Dermis blood vessel endothelial cell (primary cell): ENCODE data around the gene OR9Q1. TPM values are rescaled to one million over a fixed set of nuclear protein-coding genes. Genes with fewer than 3 reads are reported as not detected.
"Not testable (repeated sequence)": the region's sequence is repeated elsewhere in the genome, so short reads cannot be mapped to it uniquely, and the experiment has no call there.

Source experiments
- DNase-seq: peaks from one replicate; pipeline ENCODE4 v3.0.0; 2010
- total RNA-seq: library from RNA; depleted of rRNA; stranded (reverse); fragments of >200 nt; gene quantifications from 2 replicates; pipeline ENCODE4 v1.2.3, GENCODE V29; 2014

Gene OR9Q1
- total RNA-seq, 1 donor from 2014 or later, result not detected

DNA sequence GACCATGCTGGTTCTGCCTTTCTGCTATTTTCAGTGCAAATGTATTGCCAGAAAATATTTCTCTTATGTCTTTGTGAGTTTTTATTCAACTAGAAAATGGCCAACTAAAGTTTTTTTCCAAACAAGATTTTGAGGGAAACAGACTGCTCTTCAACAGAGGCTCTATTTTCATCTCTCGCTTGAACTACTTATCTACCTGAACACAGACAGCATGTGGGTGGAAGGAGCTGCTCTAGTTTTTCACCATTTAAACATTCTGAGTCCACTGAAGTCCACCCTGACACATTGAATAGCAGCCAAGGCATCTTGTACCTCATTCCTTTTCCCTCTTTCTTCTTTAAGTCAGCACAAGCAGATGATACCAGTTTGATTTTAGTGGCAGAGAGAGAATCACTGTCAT, 111.5 kb downstream of the OR9Q1 start:
- no peak for DNase-seq

- no peak for DNase-seq
Observed at GRCh38 chr11:58142761-58143160, 119.1 kb downstream of the OR9Q1 start.

GRCh38 chr11:58152781-58153180, 129.1 kb downstream of the OR9Q1 start:
- no peak for DNase-seq

GRCh38 chr11:58164389-58164788, 140.7 kb downstream of the OR9Q1 start:
- no peak for DNase-seq

DNA sequence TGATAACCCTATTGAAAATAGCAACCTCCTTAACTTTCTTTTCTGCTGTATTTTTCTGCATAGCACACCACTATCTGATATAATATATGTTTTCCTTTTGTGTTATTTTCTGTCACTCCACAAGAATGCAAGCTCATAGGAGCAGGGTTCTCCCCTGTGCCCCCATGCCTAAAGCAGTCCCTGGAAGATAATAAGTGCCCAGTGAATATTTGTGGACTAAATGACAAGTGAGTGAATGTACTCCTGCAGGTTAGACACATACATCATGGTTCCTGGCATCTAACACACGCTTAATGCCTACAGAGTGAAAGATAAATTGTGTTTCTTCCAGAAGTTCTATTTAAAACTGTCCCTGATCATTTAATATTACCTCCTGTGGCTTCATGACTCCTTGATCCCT, 141.3 kb downstream of the OR9Q1 start:
- no peak for DNase-seq

DNA sequence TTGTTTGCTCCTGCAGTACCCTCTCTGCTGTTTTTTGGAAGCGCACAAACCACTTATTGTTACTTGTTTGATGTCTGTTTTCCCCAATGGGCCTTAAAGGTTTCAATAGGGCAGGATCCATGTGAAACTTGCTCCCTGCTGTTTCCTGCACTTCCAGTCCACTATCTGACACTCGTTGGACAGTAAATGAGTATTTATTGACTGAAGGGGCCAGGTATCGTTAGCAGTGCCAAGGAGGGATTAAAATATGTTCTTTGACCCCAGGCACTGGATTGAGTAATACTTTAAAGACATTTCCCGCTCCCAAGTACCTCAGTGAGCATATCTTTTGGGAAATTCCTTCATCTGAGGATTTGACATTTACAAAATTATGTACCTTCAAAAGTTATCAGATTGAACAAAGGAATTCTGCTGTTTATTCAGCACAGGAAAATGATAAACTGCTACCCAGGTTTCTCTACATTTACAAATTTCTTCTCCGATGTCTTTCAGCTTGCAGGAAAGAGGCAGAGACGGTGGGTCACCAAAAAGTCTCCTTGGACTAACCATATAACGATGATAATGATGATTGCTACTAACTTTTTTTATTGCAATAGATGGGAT, 141.9 kb downstream of the OR9Q1 start:
- DNase-seq, result no peak

- DNase-seq, result no peak
Observed at GRCh38 chr11:58177409-58178054, 153.9 kb downstream of the OR9Q1 start.

- no peak for DNase-seq
Observed at GRCh38 chr11:58178444-58178843, 154.8 kb downstream of the OR9Q1 start.

GRCh38 chr11:58179648-58180047, 156.0 kb downstream of the OR9Q1 start:
- DNase-seq, result no peak

- DNase-seq, result no peak
Observed at GRCh38 chr11:58186938-58187337, 163.3 kb downstream of the OR9Q1 start.

DNA sequence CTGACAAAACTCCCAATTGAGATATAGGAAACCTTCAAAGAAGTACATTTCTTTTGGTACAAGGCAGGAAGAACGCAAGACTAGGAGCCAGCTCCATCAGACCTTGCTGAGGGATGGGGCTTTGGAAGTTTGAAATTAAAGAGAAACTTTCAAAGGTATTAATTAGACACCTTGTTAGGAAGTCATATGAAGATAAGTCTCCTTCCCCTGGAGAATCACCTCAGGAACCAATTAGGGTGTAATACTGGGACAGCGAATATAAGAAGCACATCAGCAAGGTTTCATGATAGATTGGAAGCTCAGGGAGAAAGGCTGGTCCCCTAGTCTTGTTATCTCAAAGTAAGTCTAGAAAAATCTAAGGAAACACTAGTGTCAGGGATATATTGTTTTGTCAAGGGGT, 165.1 kb downstream of the OR9Q1 start, which contains the start of gene OR9Q2:
Gene OR9Q2 (plus strand): TSS at position 301 of the 400 bp plus-strand sequence. CDS start 1,421 bp downstream, outside the sequence.
- no peak for DNase-seq

DNA sequence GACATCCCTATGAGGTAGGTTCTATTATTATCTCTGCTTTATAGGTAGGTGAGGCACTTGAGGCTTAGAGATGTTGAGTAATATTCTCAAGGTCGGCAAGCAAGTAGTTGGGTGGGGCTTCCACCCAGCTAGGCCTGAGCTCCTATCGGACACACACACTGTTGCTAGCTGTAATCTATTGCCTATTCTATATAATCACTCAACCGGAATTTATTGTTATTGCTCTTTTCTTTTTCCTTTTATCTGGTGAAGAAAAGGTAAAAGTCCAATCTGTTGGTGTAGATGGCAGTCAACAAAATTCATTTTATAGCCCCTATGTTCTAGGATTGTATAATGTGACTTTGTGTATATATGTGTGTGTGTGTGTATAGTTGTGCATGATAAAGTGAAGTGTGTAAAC, 168.5 kb downstream of the OR9Q1 start:
- no peak for DNase-seq

DNA sequence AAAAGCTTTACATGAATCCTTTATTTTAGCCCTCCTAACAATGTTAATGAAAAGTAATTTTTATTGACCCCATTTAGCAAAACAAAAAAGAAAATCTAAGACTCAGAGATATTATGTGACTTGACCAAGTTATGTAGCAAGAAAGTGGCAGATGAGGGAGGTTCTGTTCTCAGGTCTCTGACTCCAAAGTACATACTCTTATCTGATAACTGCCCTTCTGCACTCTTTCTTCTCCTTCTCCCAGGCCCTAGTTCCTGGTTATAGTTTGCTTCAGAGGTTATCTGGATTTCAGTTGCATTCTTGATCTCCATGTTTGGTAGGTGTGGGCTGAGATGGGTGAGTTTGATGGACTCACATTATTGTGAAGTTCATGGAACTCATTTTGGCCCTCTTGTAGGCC, 169.7 kb downstream of the OR9Q1 start:
- DNase-seq, result no peak

GRCh38 chr11:58195939-58196338, 172.3 kb downstream of the OR9Q1 start:
- no peak for DNase-seq

DNA sequence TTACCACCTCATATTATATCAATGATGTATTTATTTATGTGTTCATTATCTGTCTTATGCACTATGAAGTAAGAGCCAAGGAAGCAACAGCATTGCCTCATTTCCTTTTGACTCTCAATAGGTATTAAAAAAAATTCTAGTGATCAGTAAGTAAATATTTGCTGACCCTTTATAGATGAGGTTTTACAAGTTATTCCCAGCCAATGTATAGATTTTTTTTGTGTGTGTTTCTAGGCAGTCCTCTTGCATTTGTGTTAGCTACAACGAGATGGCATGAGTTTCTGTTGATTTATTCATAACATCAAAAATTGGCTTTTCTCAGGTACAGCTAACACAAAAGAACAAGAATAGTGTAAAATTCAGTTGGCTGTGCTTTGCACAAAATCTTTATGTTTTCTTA, 175.6 kb downstream of the OR9Q1 start:
- DNase-seq, result no peak

GRCh38 chr11:58204042-58204441, 180.4 kb downstream of the OR9Q1 start, which contains the start of gene OR1S2:
OR1S2 (minus strand) TSS chr11:58204142; CDS start chr11:58204142, 0 bp downstream.
- no peak for DNase-seq

GRCh38 chr11:58212420-58212819, 188.7 kb downstream of the OR9Q1 start, which contains the start of gene OR1S1:
OR1S1 (plus strand) TSS chr11:58212720.
- DNase-seq, result not testable (repeated sequence)

GRCh38 chr11:58216476-58216875, 192.8 kb downstream of the OR9Q1 start:
- no peak for DNase-seq

GRCh38 chr11:58222721-58223120, 199.0 kb downstream of the OR9Q1 start:
- DNase-seq, result no peak

DNA sequence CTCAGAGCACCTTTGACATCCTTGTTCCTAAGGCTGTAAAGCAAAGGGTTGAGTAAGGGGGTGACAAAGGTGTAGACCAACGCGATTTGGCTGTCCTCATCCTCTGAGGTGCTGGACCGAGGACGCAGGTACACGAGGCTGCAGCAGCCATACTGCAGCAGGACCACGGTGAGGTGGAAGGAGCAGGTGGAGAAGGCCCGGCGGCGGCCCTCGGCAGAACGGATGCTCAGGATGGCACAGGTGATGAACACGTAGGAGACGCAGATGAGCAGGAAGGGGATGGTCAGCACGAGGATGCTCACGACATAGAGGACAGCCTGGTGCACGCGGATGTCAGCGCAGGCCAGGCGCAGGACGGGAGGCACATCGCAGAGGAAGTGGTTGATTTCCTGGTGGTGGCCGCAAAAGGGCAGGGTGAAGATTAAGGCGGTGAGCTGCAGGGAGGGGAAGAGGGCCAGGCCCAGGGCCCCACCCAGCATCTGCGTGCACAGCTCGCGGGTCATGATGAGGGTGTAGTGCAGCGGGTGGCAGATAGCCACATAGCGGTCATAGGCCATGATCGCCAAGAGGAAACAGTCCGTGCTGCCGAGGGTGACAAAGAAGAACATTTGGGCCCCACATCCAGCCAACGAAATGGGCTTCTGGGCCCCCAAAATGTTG, 204.4 kb downstream of the OR9Q1 start:
- no peak for DNase-seq
